Daoy (cell line): ENCODE data around the gene HIGD2B. TPM values are rescaled to one million over a fixed set of nuclear protein-coding genes. Genes with fewer than 3 reads are reported as not detected.
"Not testable (repeated sequence)": the region's sequence is repeated elsewhere in the genome, so short reads cannot be mapped to it uniquely, and the experiment has no call there.

Experiments used
- DNase-seq: peaks from one replicate; pipeline ENCODE4 v3.0.0-alpha.2; 2015; ENCODE audit warnings: low read depth
- total RNA-seq: library from RNA; depleted of rRNA; stranded (reverse); fragments of >200 nt; shearing (Covaris generic); gene quantifications from 2 replicates; pipeline ENCODE4 v1.2.3, GENCODE V29; 2014; rRNA removed

Gene HIGD2B
- total RNA-seq, 1 experiment from 2014 or later, result not detected

DNA sequence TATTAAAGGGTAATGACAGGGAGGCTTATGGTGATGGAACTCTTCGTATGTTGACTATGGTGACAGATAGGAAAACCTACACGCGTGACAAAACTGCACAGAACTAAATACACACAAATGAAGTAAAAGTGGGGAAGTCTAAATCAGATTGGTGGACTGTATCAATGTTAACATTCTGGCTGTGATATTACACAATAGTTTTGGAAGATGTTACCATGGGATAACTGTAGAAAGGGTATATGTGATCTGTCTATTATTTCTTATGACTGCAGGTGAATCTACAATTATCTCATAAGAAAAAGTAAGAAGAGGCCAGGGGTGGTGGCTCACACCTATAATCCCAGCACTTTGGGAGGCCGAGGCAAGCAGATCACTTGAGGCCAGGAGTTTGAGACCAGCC is 9.1 kb downstream of the HIGD2B start:
- DNase-seq, result no peak

DNA sequence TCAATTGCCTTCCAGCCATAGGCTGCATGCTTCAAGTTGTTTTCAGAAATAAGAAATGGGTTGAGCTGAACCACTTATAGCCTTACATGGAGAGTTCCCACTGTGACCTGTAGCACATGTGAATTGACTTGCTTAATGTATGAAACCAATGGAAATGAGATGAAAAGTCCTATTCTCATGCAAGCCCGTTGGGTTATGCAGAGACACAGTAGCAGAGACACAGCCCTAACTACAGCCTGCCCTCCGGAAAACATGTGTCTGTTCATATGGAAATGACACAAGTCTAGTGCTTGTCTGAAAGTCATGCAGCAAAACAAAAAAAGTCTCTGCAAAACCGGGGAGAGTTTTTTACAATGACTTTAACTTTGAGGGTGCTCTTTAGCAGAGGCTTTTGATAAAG is 14.5 kb downstream of the HIGD2B start:
- DNase-seq, result no peak

DNA sequence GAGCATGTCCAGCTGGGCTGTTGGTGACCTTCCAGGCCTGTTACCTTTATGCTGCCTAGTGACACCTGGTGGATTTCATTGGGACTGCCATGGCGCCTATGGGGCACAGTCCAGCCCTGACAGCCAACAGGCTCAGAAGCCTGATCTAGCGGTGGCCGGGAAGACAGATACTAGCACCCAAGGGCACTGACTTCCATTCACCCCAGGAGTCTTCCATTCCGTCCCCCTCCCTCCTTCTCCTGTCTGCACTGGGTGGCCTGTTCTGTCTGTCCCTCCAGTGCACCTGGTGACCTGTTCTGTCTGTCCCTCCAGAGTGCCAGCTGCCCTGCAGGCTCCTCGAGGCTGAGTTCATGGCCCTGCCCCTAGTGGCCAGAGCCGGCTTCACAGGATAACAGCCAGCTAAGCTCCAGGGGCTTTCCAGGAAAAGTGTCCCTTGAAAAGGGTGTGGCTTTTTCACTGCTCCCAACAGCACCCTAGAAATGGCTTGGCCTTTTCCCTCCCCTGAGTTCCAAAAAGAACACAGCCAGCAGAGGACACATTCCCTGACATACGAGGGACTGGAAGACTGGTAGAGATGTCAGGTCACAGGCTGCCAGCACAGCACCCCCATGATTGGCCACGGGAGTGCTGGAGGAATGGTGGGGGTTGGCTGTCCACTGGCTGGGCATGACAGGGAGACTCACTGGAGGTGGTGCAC is 15.2 kb downstream of the HIGD2B start:
- peak; percentile 80 for DNase-seq

DNA sequence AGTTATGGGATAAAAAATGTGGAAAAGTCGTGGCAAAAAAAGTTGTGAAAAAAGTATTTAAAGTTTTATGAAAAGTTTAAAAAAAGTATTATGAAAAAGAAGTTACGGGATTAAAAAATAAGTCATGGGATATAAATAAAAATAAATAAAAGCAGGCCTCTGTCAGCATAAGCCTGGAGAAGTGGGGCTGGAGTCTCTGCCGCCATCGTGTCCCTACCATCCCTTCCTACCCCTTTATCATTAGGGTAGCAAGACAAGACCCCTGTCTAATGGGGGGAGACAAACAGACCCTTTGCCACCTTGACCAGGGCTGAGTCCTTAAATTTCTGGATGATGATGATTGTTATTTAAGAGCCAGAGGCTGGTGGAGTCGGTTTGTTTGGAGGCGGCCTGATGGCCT is 16.2 kb downstream of the HIGD2B start:
- not testable (repeated sequence) for DNase-seq

DNA sequence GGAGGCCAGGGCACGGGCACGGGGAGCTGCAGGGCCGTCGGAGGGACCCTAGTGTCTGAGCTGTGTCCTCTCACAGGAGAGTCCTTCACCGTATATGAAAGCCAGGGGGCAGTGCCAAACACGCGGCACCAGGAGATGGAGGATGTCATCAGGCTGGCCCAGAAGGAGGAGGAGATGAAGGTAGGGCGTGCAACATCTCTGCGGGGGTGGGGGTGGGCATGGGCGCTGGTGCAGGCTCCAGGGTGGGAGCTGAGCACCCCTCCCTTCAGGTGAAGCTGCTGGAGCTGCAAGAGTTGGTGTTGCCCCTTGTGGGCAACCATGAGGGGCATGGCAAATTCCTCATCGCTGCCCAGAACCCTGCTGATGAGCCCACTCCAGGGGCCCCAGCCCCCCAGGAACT is 20.3 kb downstream of the HIGD2B start:
- not testable (repeated sequence) for DNase-seq

DNA sequence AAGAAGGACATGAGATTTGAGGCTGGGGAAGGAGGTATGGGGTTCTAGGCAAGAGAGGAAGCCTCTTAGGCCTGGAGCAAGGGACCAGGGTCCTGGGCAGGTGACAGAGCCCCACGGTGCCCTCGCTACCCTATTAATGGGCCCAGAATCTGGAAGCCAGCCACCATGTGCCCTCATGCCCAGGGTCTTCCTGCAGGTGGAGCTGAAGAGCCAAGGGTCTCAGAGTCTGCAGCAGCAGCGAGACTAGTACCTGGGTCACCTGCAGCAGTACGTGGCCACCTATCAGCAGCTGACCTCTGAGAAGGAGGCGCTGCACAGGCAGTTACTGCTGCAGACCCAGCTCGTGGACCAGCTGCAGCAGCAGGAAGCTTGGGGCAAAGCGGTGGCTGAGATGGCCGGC is 22.1 kb downstream of the HIGD2B start:
- DNase-seq, result not testable (repeated sequence)

DNA sequence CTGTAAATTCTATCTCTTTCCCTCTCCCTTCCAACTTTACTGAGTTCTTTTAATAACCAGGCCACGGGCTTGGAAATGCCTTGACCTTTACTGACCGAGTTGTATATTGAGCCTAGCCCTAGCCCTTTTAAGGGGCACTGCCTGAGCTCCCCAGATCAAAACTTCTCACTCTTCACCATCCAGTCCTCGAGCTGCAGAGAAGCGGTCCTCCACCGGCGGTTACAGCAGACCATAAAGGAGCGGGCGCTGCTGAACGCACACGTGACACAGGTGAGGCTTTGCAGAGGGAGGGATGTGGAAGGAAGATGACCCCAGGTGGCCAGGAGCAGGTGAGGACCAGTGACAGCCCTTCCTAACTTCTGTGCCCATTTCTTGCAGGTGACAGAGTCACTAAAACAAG is 24.9 kb downstream of the HIGD2B start:
- DNase-seq, result not testable (repeated sequence)

DNA sequence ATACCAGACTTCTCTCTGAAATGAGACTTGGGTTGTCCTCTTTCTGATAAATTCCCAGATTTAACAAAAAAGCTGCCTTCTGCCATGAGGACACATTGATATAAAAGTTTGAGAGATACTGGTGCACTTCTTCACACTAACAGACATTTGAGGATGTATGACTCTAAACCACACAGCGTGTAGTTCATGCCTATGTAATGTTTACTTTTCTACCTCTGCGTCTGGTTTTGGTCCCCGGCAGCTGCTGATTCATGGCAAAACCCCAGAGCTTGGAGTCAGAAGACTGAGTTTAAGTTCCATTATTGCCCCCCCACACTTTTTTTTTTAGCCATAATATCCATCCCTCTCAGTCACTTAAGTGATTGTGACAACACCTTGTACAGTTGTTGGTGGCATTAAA is 30.0 kb downstream of the HIGD2B start:
- not testable (repeated sequence) for DNase-seq

DNA sequence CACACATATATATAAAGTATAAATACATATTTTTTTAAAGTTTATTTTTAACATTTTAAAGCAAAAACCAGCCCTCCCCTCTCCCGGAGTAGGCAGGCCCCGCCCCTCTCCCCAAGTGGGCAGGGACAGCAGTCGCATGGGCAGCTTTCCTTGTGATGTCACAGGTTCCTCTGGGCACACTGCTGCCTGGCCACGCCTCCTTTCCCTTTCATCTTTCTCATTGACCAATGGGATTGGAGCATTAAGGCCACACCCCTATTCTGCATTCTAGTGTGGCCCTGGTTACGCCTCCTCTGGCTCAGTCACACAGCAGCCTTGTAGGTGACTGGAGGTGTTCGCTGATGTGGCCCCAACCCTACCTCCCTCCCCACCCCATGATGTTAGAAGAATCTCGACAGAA is 31.6 kb downstream of the HIGD2B start, which contains the start of gene GOLGA6B:
Gene GOLGA6B, plus strand, starts transcription at position 301 of the 400 bp plus-strand sequence. Its CDS starts 41 bp downstream, at position 342.
- not testable (repeated sequence) for DNase-seq

DNA sequence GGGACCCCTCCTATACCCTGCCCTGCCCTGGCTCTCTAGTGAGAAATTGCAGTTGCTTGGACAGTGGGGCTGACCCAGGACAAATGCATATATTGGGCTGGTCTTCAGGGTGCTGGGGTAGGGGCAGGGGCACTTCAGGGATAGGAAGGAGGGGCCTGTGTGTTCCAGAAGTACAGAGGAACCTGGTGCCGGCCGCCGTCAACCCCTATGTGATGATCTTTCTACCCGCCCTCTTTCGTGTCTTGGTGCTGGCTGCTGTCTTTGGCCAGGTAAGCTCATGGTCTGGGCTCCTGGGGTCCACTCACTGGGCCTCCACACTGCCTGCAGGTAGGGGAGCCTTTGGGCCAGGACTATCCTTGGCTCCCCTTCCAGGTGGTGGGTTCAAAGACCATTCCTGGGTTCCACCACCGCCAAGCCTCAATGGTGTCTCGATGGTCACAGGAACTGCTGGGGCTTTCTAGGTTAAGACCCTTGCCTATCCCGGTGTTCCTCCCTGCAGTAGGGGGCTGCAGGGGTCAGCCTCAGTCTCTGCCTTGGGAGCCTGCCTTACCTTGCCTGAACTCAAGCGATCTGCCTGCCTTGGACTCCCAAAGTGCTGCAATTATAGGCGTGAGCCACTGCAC is 37.2 kb downstream of the HIGD2B start:
- DNase-seq, result not testable (repeated sequence)

DNA sequence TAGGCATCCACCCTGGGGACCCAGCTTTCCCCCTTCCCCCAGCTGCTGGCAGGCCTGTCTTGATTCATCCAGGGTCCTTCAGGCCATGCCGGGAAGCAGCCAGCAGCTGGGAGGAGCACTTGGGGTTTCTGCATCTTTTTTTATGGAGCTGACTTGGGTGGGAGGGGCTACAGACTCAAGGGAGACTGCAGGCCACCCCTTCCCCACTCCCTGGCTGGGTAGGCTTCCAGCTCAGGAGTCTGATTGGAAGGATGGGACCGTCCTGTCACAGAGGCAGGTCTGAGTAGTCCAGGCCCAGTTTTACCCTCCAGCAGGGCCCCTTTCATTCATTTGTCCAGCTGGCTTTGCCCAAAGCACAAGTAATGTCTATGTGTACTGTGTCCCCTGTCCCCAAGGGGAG is 43.7 kb downstream of the HIGD2B start:
- not testable (repeated sequence) for DNase-seq

DNA sequence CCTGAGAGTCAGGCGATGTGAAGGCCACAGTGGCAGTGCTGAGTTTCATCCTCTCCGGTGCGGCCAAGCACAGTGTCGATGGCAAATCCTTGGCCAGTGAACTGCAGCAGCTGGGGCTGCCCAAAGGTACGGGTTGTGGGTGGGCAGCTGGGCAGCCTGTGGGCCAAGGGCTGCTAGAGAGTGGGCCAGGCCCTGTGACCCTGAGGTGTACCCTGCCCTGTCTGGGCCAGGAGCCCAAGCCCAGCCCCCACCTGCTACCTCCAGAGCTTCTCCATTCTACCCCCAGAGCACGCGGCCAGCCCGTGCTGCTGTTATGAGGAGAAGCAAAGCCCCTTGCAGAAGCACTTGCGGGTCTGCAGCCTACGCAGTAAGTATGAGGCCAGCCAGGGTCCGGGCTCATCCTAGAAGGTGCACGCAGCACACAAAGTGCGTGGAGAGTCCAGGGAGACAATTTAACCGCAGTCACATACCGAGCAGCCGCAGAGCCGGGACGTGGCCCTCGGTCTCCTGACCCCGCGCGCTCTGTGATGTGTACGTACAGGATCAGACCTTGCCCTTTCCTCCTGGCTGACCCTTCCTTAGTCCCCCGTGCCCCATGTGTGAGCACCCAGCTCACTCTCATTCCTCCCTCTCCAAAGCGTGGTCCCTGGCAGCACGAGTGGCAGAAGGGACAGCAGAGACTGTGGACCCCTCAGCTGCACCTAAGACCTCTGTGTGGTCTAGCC is 46.1 kb downstream of the HIGD2B start:
- not testable (repeated sequence) for DNase-seq

DNA sequence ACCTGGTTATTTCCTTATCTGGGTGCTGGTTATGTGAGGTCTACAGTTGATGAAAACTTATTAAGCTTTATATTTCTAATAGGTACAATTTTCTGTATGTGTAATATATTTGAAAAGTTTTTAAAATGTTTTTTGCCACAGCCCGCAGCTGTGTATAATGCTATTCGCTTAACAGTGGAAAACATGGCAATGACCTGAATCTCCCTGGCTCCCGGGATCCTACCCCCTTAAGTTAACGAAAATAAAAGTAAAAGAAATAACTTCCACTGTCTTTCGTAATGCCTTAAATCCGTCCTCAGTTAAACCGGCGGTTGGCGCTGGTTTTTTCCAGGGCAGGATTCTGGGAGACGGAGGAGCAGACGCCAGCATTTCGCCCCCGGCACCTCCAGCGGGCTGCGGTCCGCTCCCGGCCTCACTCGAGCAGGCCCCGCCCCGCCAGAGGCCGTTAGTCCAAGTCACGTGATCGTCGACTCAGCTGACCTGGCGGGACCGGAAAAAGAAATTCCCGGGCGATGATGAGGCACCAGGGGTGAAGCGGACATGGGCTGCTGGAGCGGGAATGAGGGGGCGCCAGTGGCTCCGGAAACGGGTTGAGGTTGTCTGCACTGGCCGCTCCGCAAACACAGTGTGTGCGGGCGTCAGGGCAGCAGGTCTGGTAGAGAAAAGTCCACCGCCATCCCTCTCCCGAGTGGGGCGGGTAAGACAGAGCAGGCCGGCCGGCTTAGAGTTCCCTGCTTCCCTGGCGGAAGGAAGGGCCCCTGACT is 49.3 kb downstream of the HIGD2B start:
- DNase-seq, result peak; percentile 84

DNA sequence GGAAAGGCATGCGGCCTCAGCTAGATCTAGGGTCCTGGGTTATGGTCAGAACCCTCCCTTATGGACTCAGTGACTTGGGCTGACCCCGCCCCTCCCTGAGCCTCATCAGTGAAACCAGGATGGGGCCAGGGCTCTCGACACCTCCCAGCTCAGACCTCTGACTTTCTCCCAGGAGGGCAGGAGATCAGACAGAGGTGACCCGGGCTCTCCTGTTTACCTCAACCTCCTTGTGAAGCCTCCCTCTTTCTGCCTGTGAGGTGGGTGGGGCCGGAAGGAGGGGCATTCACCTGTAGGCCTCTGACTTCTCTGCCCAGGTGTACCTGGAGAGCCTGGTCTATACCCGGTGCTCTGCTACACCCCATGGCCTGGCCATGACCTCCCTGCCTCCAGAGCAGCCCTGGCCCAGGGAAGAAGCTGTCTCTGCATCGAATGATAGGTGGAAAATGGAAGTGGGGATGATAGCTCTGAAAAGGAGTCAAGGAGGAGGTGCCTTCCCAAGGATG is 56.9 kb downstream of the HIGD2B start:
- DNase-seq, result not testable (repeated sequence)

DNA sequence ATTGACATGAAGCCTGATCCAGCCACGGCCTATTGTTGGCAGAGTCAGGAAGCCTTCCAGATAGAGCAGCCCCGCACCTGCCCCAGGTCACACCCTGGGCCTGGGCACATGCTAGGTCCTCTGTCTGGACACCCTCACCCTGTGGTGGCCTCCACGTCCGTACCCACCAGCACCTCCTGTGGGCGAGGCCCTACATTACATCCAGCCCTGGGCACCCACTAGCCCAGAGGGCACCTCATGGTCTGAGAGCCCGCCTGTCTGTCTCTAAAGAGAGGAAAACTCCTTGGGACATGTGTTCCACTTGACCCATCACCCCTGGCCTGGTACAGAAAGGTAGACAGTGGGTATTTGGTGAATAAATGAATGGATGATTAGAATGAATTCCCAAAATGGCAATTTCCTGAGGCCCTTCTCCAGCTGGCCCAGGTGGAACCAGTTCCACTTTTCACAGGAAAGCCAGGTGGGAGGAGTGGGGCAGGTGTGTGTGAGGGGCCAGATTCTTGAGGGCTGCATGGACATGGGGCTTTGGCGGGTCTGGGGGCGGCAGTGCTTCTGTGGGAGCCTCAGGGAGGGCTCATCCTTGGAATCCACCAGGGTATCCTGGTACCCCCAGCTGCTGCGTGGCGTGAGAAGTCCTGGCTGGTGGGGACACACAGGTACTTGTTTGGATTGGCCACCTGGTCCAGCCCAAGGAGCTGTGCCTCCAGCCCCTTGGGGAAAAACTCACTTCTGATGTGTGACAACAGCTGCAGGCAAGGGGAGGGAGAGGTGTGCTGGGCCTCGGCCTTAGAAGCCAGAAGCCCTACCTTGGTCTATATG is 57.5 kb downstream of the HIGD2B start:
- not testable (repeated sequence) for DNase-seq

DNA sequence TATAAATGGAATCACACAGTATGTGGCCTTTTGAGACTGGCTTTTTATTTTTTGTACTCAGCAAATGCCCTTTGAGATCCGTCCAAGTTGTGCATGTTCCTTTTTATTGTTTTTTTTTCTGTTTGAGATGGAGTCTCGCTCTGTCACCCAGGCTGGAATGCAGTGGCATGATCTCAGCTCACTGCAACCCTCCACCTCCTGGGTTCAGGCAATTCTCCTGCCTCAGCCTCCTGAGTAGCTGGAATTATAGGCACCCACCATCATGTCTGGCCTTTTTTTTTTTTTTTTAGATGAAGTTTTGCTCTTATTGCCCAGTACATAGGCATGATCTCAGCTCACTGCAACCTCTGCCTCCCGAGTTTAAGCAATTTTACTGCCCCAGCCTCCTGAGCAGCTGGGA is 59.8 kb downstream of the HIGD2B start:
- not testable (repeated sequence) for DNase-seq

Other genes with a start within 250 kb of the HIGD2B start
- 22.7 and 28.5 TPM in 2 replicates for gene ARIH1, start 211.9 kb downstream of the HIGD2B start, total RNA-seq
- not detected in 2 replicates for gene GOLGA6B, start 31.5 kb downstream of the HIGD2B start, total RNA-seq
- gene BBS4, start within 50 bp of the HIGD2B start, total RNA-seq, result 18.8 and 19.3 TPM in 2 replicates
- 52.6 and 73.3 TPM in 2 replicates for gene ADPGK, start 97.6 kb upstream of the HIGD2B start, total RNA-seq